PFSK-1 (cell line): ENCODE data around the gene CAMTA1.

Experiments used
- FOXP2 ChIP-seq: optimal IDR thresholded peaks from 2 replicates; pipeline ENCODE3; 2011; ENCODE audit warnings: borderline replicate concordance, control low read depth, inconsistent platforms; ENCODE audit not compliant: insufficient read depth; ENCODE audit errors: extremely low read length, extremely low read depth
- POLR2AphosphoS5 ChIP-seq: IDR thresholded peaks from 2 replicates; pipeline ENCODE4 v1.6.1; 2012; ENCODE audit warnings: low read depth, mild to moderate bottlenecking, control low read depth, low read length, moderate library complexity
- REST ChIP-seq, 2 experiments: IDR thresholded peaks; 2 replicates each; pipeline versions ENCODE4 v1.6.1 to v1.8.0; 2011 to 2012; ENCODE audit warnings: low read depth in 2 of 2, low read length in 2 of 2, control low read depth in 1 of 2, inconsistent platforms in 1 of 2, mild to moderate bottlenecking in 1 of 2, moderate library complexity in 1 of 2; ENCODE audit not compliant: insufficient read depth in 1 of 2
- SIN3A ChIP-seq: IDR thresholded peaks from 2 replicates; pipeline ENCODE4 v1.6.1; 2012; ENCODE audit warnings: mild to moderate bottlenecking, low read length, moderate library complexity, borderline replicate concordance; ENCODE audit not compliant: insufficient read depth
- TAF1 ChIP-seq: IDR thresholded peaks from 2 replicates; pipeline ENCODE4 v1.6.1; 2012; ENCODE audit warnings: low read length, control low read depth, borderline replicate concordance; ENCODE audit not compliant: insufficient read depth

Gene CAMTA1

GRCh38 chr1:7705908-7706216 is 920.6 kb downstream of the CAMTA1 start:
- TF ChIP-seq SIN3A (no peak), POLR2AphosphoS5 (no peak), REST (IDR thresholded peaks at IDR 0.05; ENCODE audit: insufficient read depth in 1 of 2, low read depth in 2 of 2, low read length in 2 of 2) (no peak), FOXP2 (no peak), TAF1 (no peak)

- TF ChIP-seq POLR2AphosphoS5 (no peak), TAF1 (no peak), REST (IDR thresholded peaks at IDR 0.05; ENCODE audit: insufficient read depth in 1 of 2, low read depth in 2 of 2, low read length in 2 of 2) (no peak)
Observed at GRCh38 chr1:7707527-7707926, 922.3 kb downstream of the CAMTA1 start.

- TF ChIP-seq POLR2AphosphoS5 (no peak), REST (IDR thresholded peaks at IDR 0.05; ENCODE audit: insufficient read depth in 1 of 2, low read depth in 2 of 2, low read length in 2 of 2) (peak in 1 of 2 experiments; percentile 75; a peak in 2 of 4 replicates)
Observed at GRCh38 chr1:7710859-7711258, 925.6 kb downstream of the CAMTA1 start.

DNA sequence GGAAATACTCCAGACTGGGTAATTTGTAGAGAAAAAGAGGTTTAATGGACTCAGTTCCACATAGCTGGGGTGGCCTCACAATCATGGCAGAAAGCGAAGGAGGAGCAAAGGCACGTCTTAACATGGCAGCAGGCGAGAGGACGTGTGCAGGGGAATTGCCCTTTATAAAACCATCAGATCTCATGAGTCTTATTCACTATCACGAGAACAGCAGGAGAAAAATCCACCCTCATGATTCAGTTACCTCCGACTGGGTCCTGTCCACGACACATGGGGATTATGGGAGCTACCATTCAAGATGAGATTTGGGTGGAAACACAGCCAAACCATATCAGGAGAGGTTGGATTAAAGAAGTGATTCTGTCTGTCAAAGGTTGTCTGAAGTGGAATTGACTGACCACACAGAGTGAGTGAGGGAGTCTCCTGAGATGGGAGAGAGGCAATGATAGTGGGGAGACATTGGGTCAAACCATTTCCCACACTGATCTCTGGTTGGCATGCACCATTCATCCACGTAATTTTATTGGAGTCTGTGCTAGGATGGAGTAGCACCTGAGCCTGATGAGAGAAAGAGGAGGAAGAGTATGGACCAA is 927.6 kb downstream of the CAMTA1 start:
- TF ChIP-seq FOXP2 (no peak), REST (IDR thresholded peaks at IDR 0.05; ENCODE audit: insufficient read depth in 1 of 2, low read depth in 2 of 2, low read length in 2 of 2) (no peak), POLR2AphosphoS5 (no peak), TAF1 (no peak), SIN3A (no peak)

DNA sequence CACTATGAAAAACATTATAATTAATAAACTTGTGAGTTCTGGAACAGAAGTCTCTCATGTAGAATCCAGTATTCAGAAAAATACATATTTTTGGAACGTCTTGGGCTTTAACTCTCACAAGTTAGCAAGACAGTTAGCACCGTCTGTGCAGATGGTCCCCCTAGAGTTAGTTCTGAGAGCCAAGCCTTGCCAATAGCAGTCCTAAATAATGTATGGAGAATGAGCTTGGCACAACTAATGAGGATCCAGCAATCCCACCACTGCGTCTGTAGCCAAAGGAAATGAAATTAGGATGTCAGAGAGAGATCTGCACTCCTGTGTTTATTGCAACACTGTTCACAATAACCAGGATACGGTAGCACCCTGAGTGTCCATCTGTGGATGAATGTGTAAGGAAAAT is 931.3 kb downstream of the CAMTA1 start:
- TF ChIP-seq POLR2AphosphoS5 (no peak), TAF1 (no peak), REST (IDR thresholded peaks at IDR 0.05; ENCODE audit: insufficient read depth in 1 of 2, low read depth in 2 of 2, low read length in 2 of 2) (no peak), SIN3A (no peak), FOXP2 (no peak)
